ENCODE measurements around the gene KIRREL3. TPM values are rescaled to one million over a fixed set of nuclear protein-coding genes. Genes with fewer than 3 reads are reported as not detected.

KIRREL3 gene
- total and polyA plus RNA-seq, 8 donors = 0.06 to 1.1 (median 0.26) TPM; not detected in 2

DNA sequence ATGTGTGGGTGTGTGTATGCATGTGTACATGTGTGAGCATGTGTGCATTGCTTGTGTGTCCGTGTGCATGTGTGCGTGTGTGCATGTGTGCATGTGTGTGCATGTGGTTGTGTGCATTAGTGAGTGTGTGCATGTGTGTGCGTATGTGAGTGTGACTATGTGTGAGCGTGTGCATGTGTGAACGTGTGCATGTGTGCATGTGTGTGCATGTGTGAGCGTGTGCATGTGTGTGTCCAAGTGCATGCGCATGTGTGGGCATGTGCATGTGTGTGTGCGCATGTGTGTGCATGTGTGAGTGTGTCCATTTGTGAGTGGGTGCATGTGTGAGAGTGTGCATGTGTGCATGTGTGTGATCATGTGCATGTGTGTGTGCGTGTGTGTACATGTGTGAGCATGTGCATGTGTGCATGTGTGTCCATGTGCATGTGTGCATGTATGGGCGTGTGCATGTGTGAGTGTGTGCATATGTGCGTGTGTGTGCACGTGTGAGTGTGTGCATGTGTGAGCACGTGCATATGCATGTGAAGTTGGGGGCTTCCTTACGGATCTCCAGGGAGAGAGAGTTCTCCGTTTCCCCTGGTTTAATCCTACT is 549.3 kb downstream of the KIRREL3 start:
- Histone ChIP-seq H3K4me1 (no peaks in the 10 kb centered on the region), H3K4me3 (no peak overlapping the region), H3K9me3 (no peaks in the 10 kb centered on the region), H3K36me3 (no peaks in the 10 kb centered on the region), H3K27me3 (peaks cover 0 to 4% (median 0%) of the 10 kb centered on the region in 4 donors), H3K27ac (no peak overlapping the region)
- 72 to 81% methylated on average over 15 of the region's 15 CpGs for WGBS, 2 donors
- ATAC-seq (no peak), DNase-seq (no peak), FAIRE-seq (no peak)
- TF ChIP-seq, protein P1, sequence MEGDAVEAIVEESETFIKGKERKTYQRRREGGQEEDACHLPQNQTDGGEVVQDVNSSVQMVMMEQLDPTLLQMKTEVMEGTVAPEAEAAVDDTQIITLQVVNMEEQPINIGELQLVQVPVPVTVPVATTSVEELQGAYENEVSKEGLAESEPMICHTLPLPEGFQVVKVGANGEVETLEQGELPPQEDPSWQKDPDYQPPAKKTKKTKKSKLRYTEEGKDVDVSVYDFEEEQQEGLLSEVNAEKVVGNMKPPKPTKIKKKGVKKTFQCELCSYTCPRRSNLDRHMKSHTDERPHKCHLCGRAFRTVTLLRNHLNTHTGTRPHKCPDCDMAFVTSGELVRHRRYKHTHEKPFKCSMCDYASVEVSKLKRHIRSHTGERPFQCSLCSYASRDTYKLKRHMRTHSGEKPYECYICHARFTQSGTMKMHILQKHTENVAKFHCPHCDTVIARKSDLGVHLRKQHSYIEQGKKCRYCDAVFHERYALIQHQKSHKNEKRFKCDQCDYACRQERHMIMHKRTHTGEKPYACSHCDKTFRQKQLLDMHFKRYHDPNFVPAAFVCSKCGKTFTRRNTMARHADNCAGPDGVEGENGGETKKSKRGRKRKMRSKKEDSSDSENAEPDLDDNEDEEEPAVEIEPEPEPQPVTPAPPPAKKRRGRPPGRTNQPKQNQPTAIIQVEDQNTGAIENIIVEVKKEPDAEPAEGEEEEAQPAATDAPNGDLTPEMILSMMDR (IDR thresholded peaks at IDR 0.05) = no peak
- intact Hi-C loops (cut with DNase I) = no loop called here

GRCh38 chr11:126450806-126451205 is 549.8 kb downstream of the KIRREL3 start:
- Histone ChIP-seq H3K4me3 (no peak overlapping the region), H3K9me3 (no peaks in the 10 kb centered on the region), H3K27ac (no peak overlapping the region), H3K4me1 (no peaks in the 10 kb centered on the region), H3K36me3 (no peaks in the 10 kb centered on the region), H3K27me3 (peaks cover 0 to 4% (median 0%) of the 10 kb centered on the region in 4 donors)
- TF ChIP-seq, protein P1 (IDR thresholded peaks at IDR 0.05) = no peak
- FAIRE-seq (no peak), DNase-seq (no peak), ATAC-seq (no peak)
- intact Hi-C loops (cut with DNase I) = no loop called here
- WGBS, 2 donors = 75 to 87% methylated on average over 11 of the region's 11 CpGs

GRCh38 chr11:126450198-126450597 is 550.4 kb downstream of the KIRREL3 start:
- Histone ChIP-seq H3K4me1 (no peaks in the 10 kb centered on the region), H3K9me3 (no peaks in the 10 kb centered on the region), H3K36me3 (no peaks in the 10 kb centered on the region), H3K27me3 (peaks cover 0 to 4% (median 0%) of the 10 kb centered on the region in 4 donors), H3K4me3 (no peak overlapping the region), H3K27ac (no peak overlapping the region)
- DNase-seq (no peak), FAIRE-seq (no peak), ATAC-seq (no peak)
- WGBS, 2 donors = 76 to 92% methylated on average over 7 of the region's 7 CpGs
- intact Hi-C loops (cut with DNase I) = no loop called here
- TF ChIP-seq, protein P1 (IDR thresholded peaks at IDR 0.05) = no peak

DNA sequence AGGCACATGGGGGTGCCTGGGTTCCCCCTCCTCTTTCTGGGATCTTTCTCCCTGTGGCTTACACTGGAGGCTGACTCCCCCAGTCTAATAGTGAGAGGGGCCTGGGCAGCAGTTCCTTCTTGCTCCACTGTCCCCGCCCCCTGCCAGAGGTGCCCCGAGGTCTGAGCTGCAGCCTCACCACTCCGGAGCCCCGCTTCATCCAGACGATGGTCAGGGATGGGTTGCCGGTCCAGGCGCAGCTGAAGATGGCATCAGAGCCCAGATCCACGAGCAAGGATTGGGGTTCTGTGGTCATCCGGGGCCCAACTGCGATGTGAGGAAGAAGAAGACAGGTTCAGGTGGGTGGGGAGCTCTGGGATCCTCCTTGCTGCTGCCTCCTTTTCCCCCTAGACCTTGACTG is 554.0 kb downstream of the KIRREL3 start:
- DNase-seq (no peak), ATAC-seq (no peak), FAIRE-seq (no peak)
- TF ChIP-seq, protein P1 (IDR thresholded peaks at IDR 0.05) = no peak
- WGBS, 2 donors = 58 to 67% methylated on average over 10 of the region's 10 CpGs
- Histone ChIP-seq H3K4me3 (no peak overlapping the region), H3K27me3 (peaks cover 0 to 3% (median 0%) of the 10 kb centered on the region in 4 donors), H3K27ac (no peak overlapping the region), H3K36me3 (no peaks in the 10 kb centered on the region), H3K9me3 (no peaks in the 10 kb centered on the region), H3K4me1 (no peaks in the 10 kb centered on the region)
- intact Hi-C loops (cut with DNase I) = loop anchor here in 1 of 3 donors (10.0 kb wide), 2 partner anchors 538 to 898 kb away; no protein-coding TSS in a partner anchor

GRCh38 chr11:126444072-126444471 is 556.5 kb downstream of the KIRREL3 start:
- TF ChIP-seq, protein P1 (IDR thresholded peaks at IDR 0.05) = no peak
- FAIRE-seq = no peak
- H3K27ac ChIP-seq = no peak overlapping the region
- H3K27me3 ChIP-seq = peaks cover 0 to 4% (median 2%) of the 10 kb centered on the region in 4 donors
- peak in 1 of 6 donors; percentile 27 for DNase-seq
- H3K4me1 ChIP-seq = no peaks in the 10 kb centered on the region
- H3K36me3 ChIP-seq = no peaks in the 10 kb centered on the region
- 57 to 76% methylated on average over 7 of the region's 7 CpGs for WGBS, 2 donors
- H3K9me3 ChIP-seq = no peaks in the 10 kb centered on the region
- no peak overlapping the region for H3K4me3 ChIP-seq
- intact Hi-C loops (cut with DNase I) = loop anchor here in 2 of 3 donors (5.0 to 10.0 kb wide), 3 partner anchors 33 to 901 kb away; no protein-coding TSS in a partner anchor
- no peak for ATAC-seq

Data from pancreas (tissue), 10 donors.